ENCODE results near the gene IFFO2. TPM values are rescaled to one million over a fixed set of nuclear protein-coding genes. Genes with fewer than 3 reads are reported as not detected.

IFFO2 gene
- total and polyA plus RNA-seq, 12 donors, result 5.9 to 23.4 (median 15.8) TPM

GRCh38 chr1:18951416-18951815 is 5.1 kb downstream of the IFFO2 start:
- TF ChIP-seq POLR2A (IDR thresholded peaks at IDR 0.05) (no peak), CTCF (IDR thresholded peaks at IDR 0.05) (no peak)
- Histone ChIP-seq H3K27me3 (no peaks in the 10 kb centered on the region), H3K4me3 (no peak overlapping the region), H3K4me1 (replicated peaks in 1 of 2) (peaks cover 60 to 87% of the 10 kb centered on the region in 2 donors), H3K27ac (peak overlapping the region; percentile 70 to 96 (median 91)), H3K36me3 (replicated peaks in 1 of 2) (no peaks in the 10 kb centered on the region), H3K9me3 (replicated peaks in 1 of 3) (no peaks in the 10 kb centered on the region)
- no peak for DNase-seq
- 61 to 66% (median 63%) methylated on average over 7 to 9 of the region's 9 CpGs for WGBS, 4 donors
- intact Hi-C loops (cut with DNase I), result no loop called here

GRCh38 chr1:18950401-18951026 is 6.0 kb downstream of the IFFO2 start:
- Histone ChIP-seq H3K36me3 (replicated peaks in 1 of 2) (no peaks in the 10 kb centered on the region), H3K4me3 (peak overlapping the region in 1 of 4 donors; percentile 48), H3K27ac (peak overlapping the region; percentile 70 to 96 (median 91)), H3K27me3 (no peaks in the 10 kb centered on the region), H3K4me1 (replicated peaks in 1 of 2) (peaks cover 65 to 94% of the 10 kb centered on the region in 2 donors), H3K9me3 (replicated peaks in 1 of 3) (no peaks in the 10 kb centered on the region)
- intact Hi-C loops (cut with DNase I), result no loop called here
- peak in 6 of 7 donors; percentile 47 to 74 (median 62) for DNase-seq
- TF ChIP-seq POLR2A (IDR thresholded peaks at IDR 0.05), result peak in 1 of 2 donors; percentile 43
- TF ChIP-seq CTCF (IDR thresholded peaks at IDR 0.05), result peak in 1 of 6 experiments; percentile 1
- 13 to 20% (median 15%) methylated on average over 13 to 19 of the region's 19 CpGs for WGBS, 4 donors

GRCh38 chr1:18949686-18950400 is 6.6 kb downstream of the IFFO2 start:
- Histone ChIP-seq H3K4me1 (replicated peaks in 1 of 2) (peaks cover 67 to 95% of the 10 kb centered on the region in 2 donors), H3K9me3 (replicated peaks in 1 of 3) (no peaks in the 10 kb centered on the region), H3K36me3 (replicated peaks in 1 of 2) (no peaks in the 10 kb centered on the region), H3K27me3 (no peaks in the 10 kb centered on the region), H3K27ac (peak overlapping the region; percentile 70 to 96 (median 91)), H3K4me3 (peak overlapping the region in 1 of 4 donors; percentile 48)
- peak in 6 of 7 donors; percentile 54 to 85 (median 66) for DNase-seq
- 2 to 12% (median 7%) methylated on average over 22 of the region's 22 CpGs for WGBS, 4 donors
- TF ChIP-seq CTCF (IDR thresholded peaks at IDR 0.05) (peak in 4 of 6 experiments; percentile 5 to 39 (median 22)), POLR2A (IDR thresholded peaks at IDR 0.05) (peak in 1 of 2 donors; percentile 59)
- intact Hi-C loops (cut with DNase I), result no loop called here

- intact Hi-C loops (cut with DNase I), result no loop called here
- DNase-seq, result peak in 6 of 7 donors; percentile 76 to 85 (median 82)
- Histone ChIP-seq H3K27me3 (no peaks in the 10 kb centered on the region), H3K9me3 (replicated peaks in 1 of 3) (no peaks in the 10 kb centered on the region), H3K27ac (peak overlapping the region; percentile 70 to 96 (median 91)), H3K4me1 (replicated peaks in 1 of 2) (peaks cover 65 to 94% of the 10 kb centered on the region in 2 donors), H3K36me3 (replicated peaks in 1 of 2) (no peaks in the 10 kb centered on the region), H3K4me3 (peak overlapping the region in 1 of 4 donors; percentile 1)
- 22 to 26% (median 24%) methylated on average over 16 to 23 of the region's 23 CpGs for WGBS, 4 donors
- TF ChIP-seq POLR2A (IDR thresholded peaks at IDR 0.05), result no peak
- peak in 3 of 6 experiments; percentile 5 to 43 (median 17) for TF ChIP-seq CTCF (IDR thresholded peaks at IDR 0.05)
These were observed 7.4 kb downstream of the IFFO2 start for GRCh38 chr1:18948913-18949685.
